Right lobe of liver (tissue), 6 donors: Measurements from ENCODE around the gene ZNF605. TPM values are rescaled to one million over a fixed set of nuclear protein-coding genes. Genes with fewer than 3 reads are reported as not detected.

Experiments
- ATAC-seq, 4 donors: fragments of 200-7000 bp; cut with Tn5 transposase; one replicate each; pipeline ENCODE4 v1.9.1; 2020; ENCODE audit warnings: mild to moderate bottlenecking in 4 of 4, moderate library complexity in 4 of 4
- DNase-seq, 3 donors: peaks; one replicate each; pipeline ENCODE4 v3.0.0-alpha.2; 2020
- H3K27ac ChIP-seq, 3 donors: fragments of 200-600 bp; one replicate each; pipeline ENCODE4 v1.8.0; 2022
- H3K27me3 ChIP-seq, 2 donors: fragments of 200-600 bp; one replicate each; pipeline ENCODE4 v1.8.0; 2022
- H3K36me3 ChIP-seq, 4 donors: fragments of 200-600 bp; sonication (generic) in 1 of 4; one replicate each; pipeline versions ENCODE4 v1.5.1 to v1.8.0; 2017 to 2022; ENCODE audit warnings: control low read depth in 1 of 4
- H3K4me1 ChIP-seq, 4 donors: fragments of 200-600 bp; sonication (generic) in 1 of 4; one replicate each; pipeline versions ENCODE4 v1.5.1 to v1.8.0; 2017 to 2022; ENCODE audit warnings: control low read depth in 1 of 4
- H3K4me3 ChIP-seq, 3 donors: fragments of 200-600 bp; one replicate each; pipeline ENCODE4 v1.8.0; 2022
- H3K9me3 ChIP-seq, 4 donors: fragments of 200-600 bp; sonication (generic) in 1 of 4; one replicate each; pipeline versions ENCODE4 v1.5.1 to v1.8.0; 2017 to 2022; ENCODE audit warnings: control low read depth in 1 of 4
- POLR2A ChIP-seq: fragments of 450-650 bp; IDR thresholded peaks from one replicate; pipeline ENCODE4 v1.6.1; 2017; ENCODE audit warnings: antibody characterized with exemption, mild to moderate bottlenecking
- WGBS: methylation state at CpG from one replicate; pipeline ENCODE4 v1.1.6; 2018; ENCODE audit warnings: low coverage, low lambda C conversion rate; ENCODE audit not compliant: insufficient coverage; ENCODE audit errors: missing lambda C conversion rate; 5-methylcytosine and 5-hydroxymethylcytosine counted together
- intact Hi-C, 2 donors: fragments of 100-400 bp; cut with DNase I; formaldehyde crosslinking; loops; one replicate each; pipeline versions ENCODE4 v1.11.2 to v1.14.1; 2022
- total RNA-seq, 6 experiments: library from RNA; depleted of rRNA in 2 of 6; stranded (reverse); fragments of >200 nt in 2 of 6; fragmentation: NEBNext Ultra II Directional in 3 of 6; extraction: Animal tissue kit (Norgen Biotek cat#: 25700) in 3 of 6; gene quantifications; one replicate each; pipeline versions ENCODE4 v1.1.0 to v1.2.4, GENCODE V29; 2016 to 2023
- TF ChIP-seq, protein P1 (sequence below), 4 donors: fragments of 200-600 bp in 3 of 4; fragments of 450-650 bp in 1 of 4; IDR thresholded peaks; one replicate each; pipeline versions ENCODE4 v1.5.1 to v1.8.0; 2016 to 2022; ENCODE audit warnings: antibody characterized with exemption in 4 of 4, mild to moderate bottlenecking in 2 of 4
- donor health status: DM: no; HTN: yes; CAD: no.
- donor health status: DM: no; HTN: no; CAD: no.
- donor health status: DM: no; HTN: no; CAD: no.
- donor health status: DM: no; HTN: yes; CAD: no.
- donor health status: DM: no; HTN: yes; CAD: no.

Gene ZNF605
- total RNA-seq, 6 experiments from 2014 or later, result 2.2 to 7.9 (median 5.7) TPM

DNA sequence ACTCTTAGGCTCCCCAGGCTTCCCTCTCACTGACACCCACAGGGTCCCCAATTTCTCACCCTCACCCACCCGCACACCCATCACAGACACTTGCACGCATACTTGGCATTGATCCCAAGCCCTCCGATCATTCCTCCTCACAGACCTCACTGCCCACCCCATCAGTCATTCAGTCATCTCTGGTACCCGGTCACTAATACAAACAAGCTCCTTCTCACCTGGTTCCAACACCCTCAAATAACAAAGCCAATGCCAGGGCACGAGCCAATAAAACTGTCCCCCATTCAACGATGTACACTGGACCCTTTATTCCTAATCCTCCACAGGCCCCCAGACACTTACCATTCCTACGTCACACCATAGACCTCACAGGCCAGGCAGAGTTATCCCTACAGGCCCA, 2.3 kb downstream of the ZNF605 start:
- no peak overlapping the region for H3K27ac ChIP-seq
- intact Hi-C loops, result no loop called here
- H3K4me3 ChIP-seq, result no peak overlapping the region
- DNase-seq (no peak), ATAC-seq (no peak)
- H3K27me3 ChIP-seq, result no peaks in the 10 kb centered on the region
- H3K4me1 ChIP-seq, result peaks cover 0 to 7% (median 0%) of the 10 kb centered on the region in 4 donors
- TF ChIP-seq, protein P1, sequence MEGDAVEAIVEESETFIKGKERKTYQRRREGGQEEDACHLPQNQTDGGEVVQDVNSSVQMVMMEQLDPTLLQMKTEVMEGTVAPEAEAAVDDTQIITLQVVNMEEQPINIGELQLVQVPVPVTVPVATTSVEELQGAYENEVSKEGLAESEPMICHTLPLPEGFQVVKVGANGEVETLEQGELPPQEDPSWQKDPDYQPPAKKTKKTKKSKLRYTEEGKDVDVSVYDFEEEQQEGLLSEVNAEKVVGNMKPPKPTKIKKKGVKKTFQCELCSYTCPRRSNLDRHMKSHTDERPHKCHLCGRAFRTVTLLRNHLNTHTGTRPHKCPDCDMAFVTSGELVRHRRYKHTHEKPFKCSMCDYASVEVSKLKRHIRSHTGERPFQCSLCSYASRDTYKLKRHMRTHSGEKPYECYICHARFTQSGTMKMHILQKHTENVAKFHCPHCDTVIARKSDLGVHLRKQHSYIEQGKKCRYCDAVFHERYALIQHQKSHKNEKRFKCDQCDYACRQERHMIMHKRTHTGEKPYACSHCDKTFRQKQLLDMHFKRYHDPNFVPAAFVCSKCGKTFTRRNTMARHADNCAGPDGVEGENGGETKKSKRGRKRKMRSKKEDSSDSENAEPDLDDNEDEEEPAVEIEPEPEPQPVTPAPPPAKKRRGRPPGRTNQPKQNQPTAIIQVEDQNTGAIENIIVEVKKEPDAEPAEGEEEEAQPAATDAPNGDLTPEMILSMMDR (IDR thresholded peaks at IDR 0.05), result no peak
- no peak for TF ChIP-seq POLR2A
- H3K36me3 ChIP-seq, result no peaks in the 10 kb centered on the region
- 99% methylated on average over 7 of the region's 7 CpGs for WGBS
- H3K9me3 ChIP-seq, result peaks cover 0 to 25% (median 5%) of the 10 kb centered on the region in 4 donors

DNA sequence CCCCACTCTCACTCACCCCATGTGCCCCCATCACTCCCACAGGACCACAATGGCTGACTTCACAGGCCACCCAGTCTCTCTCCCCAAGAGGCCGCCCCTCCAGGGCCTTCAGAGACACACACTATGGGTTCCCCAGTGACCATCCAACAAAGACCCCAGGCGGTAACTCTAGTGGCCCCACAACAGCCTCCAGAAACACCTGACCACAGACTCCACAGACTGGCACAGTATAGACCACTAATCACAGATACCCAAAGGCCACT, 3.0 kb downstream of the ZNF605 start:
- Histone ChIP-seq H3K9me3 (peaks cover 0 to 25% (median 5%) of the 10 kb centered on the region in 4 donors), H3K27ac (no peak overlapping the region), H3K4me1 (peaks cover 0 to 7% (median 0%) of the 10 kb centered on the region in 4 donors), H3K4me3 (no peak overlapping the region), H3K36me3 (peaks cover 0 to 5% (median 0%) of the 10 kb centered on the region in 4 donors), H3K27me3 (no peaks in the 10 kb centered on the region)
- ATAC-seq, result no peak
- intact Hi-C loops, result no loop called here
- TF ChIP-seq POLR2A, result no peak
- TF ChIP-seq, protein P1 (IDR thresholded peaks at IDR 0.05), result no peak
- DNase-seq, result no peak
- 90% methylated on average over 2 of the region's 2 CpGs for WGBS

DNA sequence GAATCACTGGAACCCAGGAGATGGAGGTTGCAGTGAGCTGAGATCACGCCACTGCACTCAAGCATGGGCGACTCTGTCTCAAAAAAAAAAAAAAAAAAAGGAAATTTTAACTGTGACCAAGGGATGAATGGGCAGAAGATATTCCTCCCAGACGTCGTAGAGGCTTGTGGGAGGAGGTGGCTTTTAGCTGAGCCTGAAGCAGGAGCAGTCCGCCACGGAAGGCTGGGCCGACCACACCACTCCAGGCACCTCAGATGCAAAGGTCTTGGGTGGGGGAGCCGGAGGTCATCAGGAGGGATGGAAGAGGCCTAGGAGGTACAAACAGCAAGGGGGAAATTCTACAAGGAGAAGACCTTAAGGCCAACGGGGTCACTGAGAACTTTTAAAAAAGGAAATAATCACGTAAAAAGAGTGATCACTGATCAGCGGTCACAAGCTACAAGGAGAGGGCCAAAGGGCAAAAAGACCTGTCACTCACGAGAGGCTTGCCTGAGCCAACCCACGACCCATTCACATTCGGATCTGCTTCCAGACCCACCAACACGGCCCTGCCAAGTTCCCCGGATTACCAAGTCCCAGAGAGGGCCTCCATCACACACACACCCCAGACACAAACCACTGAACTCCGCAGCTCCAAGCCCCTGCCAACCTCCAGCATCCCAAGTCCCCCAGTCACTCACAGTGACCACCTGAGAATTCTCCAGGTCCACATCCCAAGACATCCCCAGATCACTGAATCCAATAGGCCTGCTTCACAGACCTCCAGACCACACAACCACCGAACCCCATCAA, 3.5 kb downstream of the ZNF605 start:
- Histone ChIP-seq H3K9me3 (peaks cover 0 to 25% (median 6%) of the 10 kb centered on the region in 4 donors), H3K27me3 (no peaks in the 10 kb centered on the region), H3K27ac (no peak overlapping the region), H3K4me1 (peaks cover 0 to 7% (median 0%) of the 10 kb centered on the region in 4 donors), H3K4me3 (no peak overlapping the region), H3K36me3 (peaks cover 0 to 9% (median 0%) of the 10 kb centered on the region in 4 donors)
- TF ChIP-seq POLR2A, result no peak
- TF ChIP-seq, protein P1 (IDR thresholded peaks at IDR 0.05), result no peak
- DNase-seq, result no peak
- no peak for ATAC-seq
- intact Hi-C loops, result no loop called here
- WGBS, result 97% methylated on average over 11 of the region's 18 CpGs

DNA sequence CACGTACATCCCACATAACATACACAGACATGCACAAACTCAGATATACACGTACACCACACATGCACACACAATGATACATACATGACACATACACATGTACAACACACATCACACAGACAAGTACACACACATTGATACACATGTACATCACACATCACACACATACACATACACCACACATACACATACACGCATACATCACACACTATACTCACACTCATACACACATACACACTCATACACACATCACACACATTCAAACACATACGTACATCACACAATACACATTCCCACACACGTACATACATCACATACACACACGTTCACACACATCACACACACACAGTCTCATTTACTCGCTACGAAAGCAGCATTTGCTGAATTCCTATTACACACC, 4.5 kb downstream of the ZNF605 start:
- intact Hi-C loops, result no loop called here
- no peak for TF ChIP-seq POLR2A
- TF ChIP-seq, protein P1 (IDR thresholded peaks at IDR 0.05), result no peak
- WGBS, result 95% methylated on average over 3 of the region's 8 CpGs
- Histone ChIP-seq H3K27me3 (no peaks in the 10 kb centered on the region), H3K4me1 (peaks cover 0 to 7% (median 0%) of the 10 kb centered on the region in 4 donors), H3K36me3 (peaks cover 0 to 12% (median 0%) of the 10 kb centered on the region in 4 donors), H3K4me3 (no peak overlapping the region), H3K9me3 (peaks cover 0 to 25% (median 6%) of the 10 kb centered on the region in 4 donors), H3K27ac (no peak overlapping the region)
- DNase-seq (no peak), ATAC-seq (no peak)
